GM03348 (cell line): ENCODE data around the gene MLC1.

ENCODE experiments used
- DNase-seq: peaks from one replicate; pipeline ENCODE4 v3.0.0; 2012; ENCODE audit warnings: low spot score

Gene MLC1

GRCh38 chr22:50015451-50016307 lies 69.5 kb downstream of the MLC1 start:
- no peak for DNase-seq

DNA sequence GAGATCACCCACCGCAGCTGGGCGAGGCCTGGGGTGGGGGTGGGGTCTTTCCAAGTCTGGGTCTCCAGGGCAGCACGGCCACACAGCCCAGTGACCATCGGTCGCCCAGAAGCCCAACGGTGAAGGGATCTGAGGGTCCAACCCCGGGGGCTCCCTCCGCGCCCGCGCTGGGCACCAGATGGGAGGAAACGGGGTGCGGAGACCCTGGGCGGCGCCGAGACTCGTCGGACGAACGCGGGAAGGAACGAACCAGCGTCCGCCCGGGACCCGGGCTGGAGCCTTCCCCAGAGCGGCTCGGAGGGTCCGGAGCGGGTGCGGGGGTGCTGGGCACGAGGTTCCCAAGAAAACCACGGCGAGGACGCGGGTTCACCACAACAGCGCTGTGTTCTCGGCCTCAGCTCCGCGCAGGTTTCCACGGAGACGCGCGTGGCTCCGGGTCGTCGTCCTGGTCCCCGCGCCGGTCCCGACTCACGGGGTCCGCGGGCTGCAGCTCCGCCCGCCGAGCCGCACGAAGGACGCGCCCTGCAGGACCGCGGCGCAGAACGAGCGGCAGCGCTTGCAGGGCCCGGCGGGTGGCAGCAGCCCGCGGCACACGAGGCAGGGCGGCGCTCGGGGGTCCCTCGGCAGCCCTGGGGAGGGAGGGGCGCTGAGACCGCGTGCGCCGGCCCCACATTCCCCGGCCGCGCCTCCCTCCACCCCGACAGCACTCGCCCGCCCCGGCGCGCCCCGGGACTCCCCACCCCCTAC lies 70.4 kb downstream of the MLC1 start:
- no peak for DNase-seq

DNA sequence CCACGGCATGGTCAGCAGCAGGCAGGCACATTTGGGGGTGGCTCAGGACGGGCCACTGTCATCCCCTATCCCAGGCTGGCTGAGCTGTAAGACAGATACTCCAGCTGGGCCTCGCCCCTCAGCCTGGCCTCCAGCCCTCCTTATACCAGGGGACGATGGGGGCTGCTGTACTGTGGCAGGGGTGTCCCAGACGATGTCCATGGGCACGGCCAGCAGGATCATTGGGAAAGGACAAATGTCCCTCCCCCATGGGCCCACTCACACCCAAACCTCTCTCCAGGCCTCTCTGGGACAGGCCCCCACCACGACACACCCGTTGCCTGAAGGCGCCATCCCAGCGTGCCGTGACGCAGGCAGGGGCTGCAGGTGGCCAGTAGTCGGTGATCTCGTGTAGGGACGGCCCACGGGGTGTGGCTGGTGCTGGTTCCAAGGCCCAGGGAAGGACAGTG lies 71.1 kb downstream of the MLC1 start:
- no peak for DNase-seq

DNA sequence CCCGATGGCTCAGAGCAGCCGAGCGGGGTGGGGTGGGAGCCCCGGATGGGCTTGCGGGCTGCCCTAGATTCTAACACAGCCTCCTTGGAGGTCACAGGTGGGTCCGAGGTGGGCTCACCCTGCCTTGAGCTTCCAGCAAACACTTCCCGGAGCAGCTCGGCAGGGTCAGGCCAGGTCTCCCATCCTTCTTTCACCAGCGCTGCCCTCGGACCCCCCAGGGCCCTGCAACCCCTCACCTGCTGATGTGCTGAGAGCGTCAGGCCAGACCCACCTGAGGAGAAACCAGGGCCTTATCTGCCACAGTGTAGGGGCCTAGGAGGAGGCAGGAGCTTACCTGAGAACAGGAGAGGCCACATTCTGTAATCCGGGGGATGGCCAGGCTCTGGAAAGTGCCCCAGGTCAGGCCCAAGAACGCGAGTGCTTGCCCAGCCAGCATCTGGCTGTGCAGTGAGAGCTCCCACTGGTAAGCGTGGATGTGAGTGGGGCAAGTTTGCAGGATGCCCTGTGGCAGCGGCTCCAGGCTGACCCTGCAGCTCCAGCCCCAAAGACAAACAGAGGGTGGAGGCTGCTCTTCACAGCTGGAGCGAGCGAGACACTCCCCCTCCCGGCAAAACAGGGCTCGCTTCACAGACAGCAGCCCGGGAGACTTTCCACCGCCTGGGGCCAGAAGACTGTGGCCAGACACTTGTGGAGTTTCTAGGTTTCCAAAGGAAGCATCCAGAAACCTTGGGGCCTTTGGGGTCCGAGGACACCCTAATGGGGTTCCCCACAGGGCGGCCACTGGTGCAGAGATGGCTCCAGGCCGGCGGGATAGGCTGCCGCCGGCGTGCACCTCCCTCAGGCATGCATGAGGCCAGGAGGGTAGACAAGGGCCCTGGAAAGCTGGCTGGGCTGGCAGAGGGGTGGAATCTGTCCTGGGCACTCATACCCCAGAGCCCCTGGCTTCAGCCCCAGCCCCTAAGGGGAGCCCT lies 72.7 kb downstream of the MLC1 start, which contains the start of gene IL17REL:
Gene IL17REL, minus strand, starts transcription at position 555 of the 971 bp plus-strand sequence. Its CDS starts 119 bp downstream, at position 436.
- DNase-seq = peak; percentile 54

DNA sequence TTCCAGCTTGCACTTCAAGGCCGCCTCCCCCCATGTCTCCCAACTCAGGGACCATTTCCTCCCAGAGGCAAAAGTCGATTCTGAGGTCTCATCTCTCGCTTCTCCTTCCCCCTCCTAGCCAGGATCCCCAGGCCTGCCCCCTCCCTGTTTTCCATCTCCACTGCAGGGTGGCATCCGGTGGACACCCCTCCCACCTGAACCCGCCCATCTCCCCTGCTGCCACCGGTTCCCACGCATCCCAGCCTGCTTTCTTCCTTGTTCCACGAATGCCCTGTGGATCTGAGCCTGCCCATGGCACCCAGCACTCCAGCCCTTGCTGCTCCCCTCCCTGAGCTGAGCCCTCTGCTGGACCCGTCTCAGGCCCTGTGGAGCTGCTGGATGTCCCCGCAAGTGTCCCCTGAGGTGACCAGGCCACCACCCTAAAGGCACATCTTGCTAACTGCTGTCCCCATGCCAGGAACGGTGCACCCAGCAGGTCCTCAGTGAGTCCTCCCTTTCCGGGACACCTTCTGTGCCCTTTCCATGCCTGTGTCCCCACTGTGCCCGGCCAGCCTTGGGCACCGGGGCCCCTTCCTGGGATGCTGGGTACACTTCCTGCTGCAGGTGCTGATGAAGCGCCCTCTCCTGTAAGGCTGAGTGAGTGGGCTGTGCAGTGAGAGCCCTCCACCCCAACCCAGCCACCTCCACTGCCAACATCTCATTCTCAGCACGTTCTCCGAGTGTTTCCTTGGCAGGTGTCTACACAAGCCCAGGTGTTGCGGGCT lies 73.6 kb downstream of the MLC1 start:
- no peak for DNase-seq

DNA sequence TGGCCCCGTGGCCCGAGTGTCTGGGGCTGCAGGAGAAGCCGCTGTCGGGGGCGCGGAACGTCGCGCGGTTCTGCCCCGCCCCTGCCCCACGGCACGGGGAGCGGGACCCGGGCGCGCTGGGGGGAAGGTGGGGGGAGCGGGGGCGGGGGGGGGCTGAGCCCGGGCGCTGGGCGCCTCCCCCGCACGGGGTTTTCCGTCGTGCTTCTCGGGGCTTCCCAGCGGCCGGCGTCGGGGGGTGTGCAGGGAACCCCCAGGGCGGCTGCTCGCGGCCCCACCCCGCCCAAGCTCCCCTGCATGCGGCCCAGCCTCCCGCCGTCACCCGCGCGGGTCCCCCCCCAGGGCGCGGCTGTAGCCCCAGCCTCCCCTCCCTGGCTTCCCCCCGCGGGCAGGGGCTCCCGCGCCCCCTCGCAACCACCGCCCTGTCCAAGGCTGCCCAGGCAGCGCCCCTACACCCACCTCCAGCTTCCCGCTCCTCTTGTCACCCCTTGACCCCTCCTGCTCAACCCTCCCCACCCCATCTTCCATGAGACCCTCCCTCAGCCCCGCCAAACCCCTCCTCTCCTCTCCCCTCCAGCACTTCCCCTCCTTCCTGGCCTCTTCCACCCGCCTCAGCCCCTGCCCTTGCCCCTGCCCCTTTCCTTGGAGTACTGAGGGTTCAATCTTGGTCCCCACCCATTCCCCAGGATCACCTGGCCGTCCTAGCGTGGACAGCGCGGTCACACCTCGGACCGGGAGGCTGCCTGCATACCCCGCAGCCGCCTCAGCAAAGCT lies 74.4 kb downstream of the MLC1 start:
- no peak for DNase-seq

GRCh38 chr22:50009765-50010675 lies 75.2 kb downstream of the MLC1 start:
- no peak for DNase-seq
